Adrenal gland (tissue), 5 donors: ENCODE results near the gene NBL1.

Source experiments
- CTCF ChIP-seq, 6 experiments: fragments of 450-650 bp in 4 of 6; fragments of 200-600 bp in 2 of 6; sonication (generic) in 1 of 6; IDR thresholded peaks; 1 replicate in 5 of 6; 2 replicates in 1 of 6; pipeline versions ENCODE4 v1.5.1 to v1.8.0; 2016 to 2021; ENCODE audit warnings: antibody characterized with exemption in 6 of 6, mild to moderate bottlenecking in 2 of 6, moderate library complexity in 1 of 6
- POLR2A ChIP-seq, 2 donors: fragments of 450-650 bp; IDR thresholded peaks; one replicate each; pipeline ENCODE4 v1.6.1; 2017; ENCODE audit warnings: antibody characterized with exemption in 2 of 2, mild to moderate bottlenecking in 2 of 2, moderate library complexity in 1 of 2
- donor health status: DM: no; HTN: no; CAD: no.

DNA sequence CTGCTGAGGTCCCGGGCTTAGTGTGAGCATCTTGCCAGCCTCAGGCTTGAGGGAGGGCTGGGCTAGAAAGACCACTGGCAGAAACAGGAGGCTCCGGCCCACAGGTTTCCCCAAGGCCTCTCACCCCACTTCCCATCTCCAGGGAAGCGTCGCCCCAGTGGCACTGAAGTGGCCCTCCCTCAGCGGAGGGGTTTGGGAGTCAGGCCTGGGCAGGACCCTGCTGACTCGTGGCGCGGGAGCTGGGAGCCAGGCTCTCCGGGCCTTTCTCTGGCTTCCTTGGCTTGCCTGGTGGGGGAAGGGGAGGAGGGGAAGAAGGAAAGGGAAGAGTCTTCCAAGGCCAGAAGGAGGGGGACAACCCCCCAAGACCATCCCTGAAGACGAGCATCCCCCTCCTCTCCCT, 13.4 kb downstream of the NBL1 start:
- TF ChIP-seq CTCF (IDR thresholded peaks at IDR 0.05) (no peak), POLR2A (IDR thresholded peaks at IDR 0.05) (no peak)
